ENCODE measurements around the gene ZFAND3.

ZFAND3 gene

GRCh38 chr6:38051819-38052434, 232.4 kb downstream of the ZFAND3 start:
- TF ChIP-seq, protein P1, sequence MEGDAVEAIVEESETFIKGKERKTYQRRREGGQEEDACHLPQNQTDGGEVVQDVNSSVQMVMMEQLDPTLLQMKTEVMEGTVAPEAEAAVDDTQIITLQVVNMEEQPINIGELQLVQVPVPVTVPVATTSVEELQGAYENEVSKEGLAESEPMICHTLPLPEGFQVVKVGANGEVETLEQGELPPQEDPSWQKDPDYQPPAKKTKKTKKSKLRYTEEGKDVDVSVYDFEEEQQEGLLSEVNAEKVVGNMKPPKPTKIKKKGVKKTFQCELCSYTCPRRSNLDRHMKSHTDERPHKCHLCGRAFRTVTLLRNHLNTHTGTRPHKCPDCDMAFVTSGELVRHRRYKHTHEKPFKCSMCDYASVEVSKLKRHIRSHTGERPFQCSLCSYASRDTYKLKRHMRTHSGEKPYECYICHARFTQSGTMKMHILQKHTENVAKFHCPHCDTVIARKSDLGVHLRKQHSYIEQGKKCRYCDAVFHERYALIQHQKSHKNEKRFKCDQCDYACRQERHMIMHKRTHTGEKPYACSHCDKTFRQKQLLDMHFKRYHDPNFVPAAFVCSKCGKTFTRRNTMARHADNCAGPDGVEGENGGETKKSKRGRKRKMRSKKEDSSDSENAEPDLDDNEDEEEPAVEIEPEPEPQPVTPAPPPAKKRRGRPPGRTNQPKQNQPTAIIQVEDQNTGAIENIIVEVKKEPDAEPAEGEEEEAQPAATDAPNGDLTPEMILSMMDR (IDR thresholded peaks at IDR 0.05; ENCODE audit: borderline replicate concordance, insufficient read depth, low read depth, low read length) = no peak
- H3K4me3 ChIP-seq (ENCODE audit: low read depth, low read length) = no peak overlapping the region

GRCh38 chr6:38054527-38055202, 235.1 kb downstream of the ZFAND3 start:
- TF ChIP-seq, protein P1 (IDR thresholded peaks at IDR 0.05; ENCODE audit: borderline replicate concordance, insufficient read depth, low read depth, low read length) = no peak
- no peak overlapping the region for H3K4me3 ChIP-seq (ENCODE audit: low read depth, low read length)

GRCh38 chr6:38055203-38055589, 235.7 kb downstream of the ZFAND3 start:
- TF ChIP-seq, protein P1 (IDR thresholded peaks at IDR 0.05; ENCODE audit: borderline replicate concordance, insufficient read depth, low read depth, low read length) = no peak
- no peak overlapping the region for H3K4me3 ChIP-seq (ENCODE audit: low read depth, low read length)

DNA sequence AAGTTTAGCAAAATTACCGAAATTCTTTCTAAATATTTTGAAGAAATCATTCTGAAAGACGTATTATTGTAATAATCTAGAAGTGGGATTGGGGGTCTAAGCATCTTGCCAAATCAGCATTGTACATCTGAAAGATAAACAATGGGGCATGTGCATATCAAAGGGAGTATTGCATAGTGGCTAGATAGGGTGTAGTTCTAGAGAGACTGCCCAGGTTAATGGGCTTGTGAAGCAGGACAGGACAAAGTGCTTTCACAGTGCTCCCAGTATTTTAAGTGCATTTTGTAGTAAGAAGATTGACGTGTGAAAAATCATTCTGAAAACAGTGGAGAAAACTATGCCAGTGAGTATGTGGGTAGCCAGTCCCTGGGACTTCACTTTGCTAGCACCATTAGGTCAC, 236.8 kb downstream of the ZFAND3 start:
- TF ChIP-seq, protein P1 (IDR thresholded peaks at IDR 0.05; ENCODE audit: borderline replicate concordance, insufficient read depth, low read depth, low read length) = no peak
- H3K4me3 ChIP-seq (ENCODE audit: low read depth, low read length) = no peak overlapping the region

- TF ChIP-seq, protein P1 (IDR thresholded peaks at IDR 0.05; ENCODE audit: borderline replicate concordance, insufficient read depth, low read depth, low read length) = no peak
- H3K4me3 ChIP-seq (ENCODE audit: low read depth, low read length) = no peak overlapping the region
Observed at GRCh38 chr6:38057994-38058393, 238.5 kb downstream of the ZFAND3 start.

- TF ChIP-seq, protein P1 (IDR thresholded peaks at IDR 0.05; ENCODE audit: borderline replicate concordance, insufficient read depth, low read depth, low read length) = no peak
- no peak overlapping the region for H3K4me3 ChIP-seq (ENCODE audit: low read depth, low read length)
Observed at GRCh38 chr6:38062066-38062465, 242.5 kb downstream of the ZFAND3 start.

DNA sequence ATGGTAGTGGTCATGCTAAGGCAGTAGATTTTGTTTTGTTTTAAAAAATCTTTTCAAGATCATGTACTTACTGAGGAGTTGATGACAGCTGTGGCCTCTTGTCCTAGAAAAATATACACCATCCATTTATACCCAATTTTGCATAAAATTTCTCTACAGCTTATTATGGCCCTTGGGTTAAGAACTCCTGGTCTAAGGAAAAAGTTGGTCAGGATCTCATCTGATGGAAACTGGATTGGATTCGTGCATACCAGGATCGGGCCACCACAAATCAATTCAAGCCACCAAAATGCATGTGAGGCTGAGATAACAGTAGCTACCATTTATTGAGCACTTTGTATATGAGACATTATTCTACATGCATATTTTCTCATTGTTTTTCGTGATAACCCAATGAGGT, 244.4 kb downstream of the ZFAND3 start:
- H3K4me3 ChIP-seq (ENCODE audit: low read depth, low read length) = no peak overlapping the region
- TF ChIP-seq, protein P1 (IDR thresholded peaks at IDR 0.05; ENCODE audit: borderline replicate concordance, insufficient read depth, low read depth, low read length) = no peak
